ENCODE results near the gene SPANXB1. TPM values are rescaled to one million over a fixed set of nuclear protein-coding genes. Genes with fewer than 3 reads are reported as not detected.
"Not testable (repeated sequence)": the region's sequence is repeated elsewhere in the genome, so short reads cannot be mapped to it uniquely, and the experiment has no call there.

Gene SPANXB1
- total RNA-seq (2014; rRNA removed; shearing (Covaris generic)) (not detected in 2 replicates), total RNA-seq (2022) (not detected in 2 replicates), Bru-seq, nascent RNA (not detected), BruChase-seq, experiment 1, labeled RNA remaining after a 6-hour chase (not detected), BruChase-seq, experiment 2, labeled RNA remaining after a 2-hour chase (not detected)
- long read RNA-seq: 0 reads

GRCh38 chrX:141002568-141002967 is at the start of gene SPANXB1:
Gene SPANXB1, plus strand, starts transcription at chrX:141002594. Its CDS starts 100 bp downstream, at chrX:141002694.
- H3K36me3 ChIP-seq (ENCODE audit: insufficient read depth, low read length); H4K20me1 ChIP-seq (ENCODE audit: insufficient read depth, low read length); H3K4me3 ChIP-seq (ENCODE audit: low read depth, low read length, poor library complexity, severe bottlenecking); H3K4me1 ChIP-seq (ENCODE audit: insufficient read depth, low read length, poor library complexity, severe bottlenecking); H3K9me3 ChIP-seq (ENCODE audit: low read length); POLR2A ChIA-PET; DNase-seq (ENCODE audit: low spot score); H3K9me2 ChIP-seq (ENCODE audit: insufficient read depth, low read length); H3K79me2 ChIP-seq (ENCODE audit: insufficient read depth, low read depth, low read length); H2AFZ ChIP-seq (ENCODE audit: low read length); BruUV-seq (replicated peaks); H3K27ac ChIP-seq (ENCODE audit: low read depth, low read length, poor library complexity, severe bottlenecking); H3K4me2 ChIP-seq (ENCODE audit: low read length); CTCF ChIA-PET (ENCODE audit: unreplicated experiment); intact Hi-C loops (cut with micrococcal nuclease; ENCODE audit: unreplicated experiment): not testable (repeated sequence)

GRCh38 chrX:140967036-140967435 is 35.4 kb upstream of the SPANXB1 start:
- BruUV-seq (replicated peaks): no TSS peak

GRCh38 chrX:140971099-140971795 is 31.1 kb upstream of the SPANXB1 start:
- Histone ChIP-seq H4K20me1 (ENCODE audit: insufficient read depth, low read length) (no peaks in the 10 kb centered on the region), H3K4me2 (ENCODE audit: low read length) (no peak overlapping the region), H3K4me1 (ENCODE audit: insufficient read depth, low read length, poor library complexity, severe bottlenecking) (no peaks in the 10 kb centered on the region), H3K79me2 (ENCODE audit: insufficient read depth, low read depth, low read length) (no peaks in the 10 kb centered on the region), H2AFZ (ENCODE audit: low read length) (no peak overlapping the region), H3K27ac (ENCODE audit: low read depth, low read length, poor library complexity, severe bottlenecking) (no peak overlapping the region), H3K9me3 (ENCODE audit: low read length) (no peaks in the 10 kb centered on the region), H3K9me2 (ENCODE audit: insufficient read depth, low read length) (no peaks in the 10 kb centered on the region), H3K36me3 (ENCODE audit: insufficient read depth, low read length) (no peaks in the 10 kb centered on the region), H3K4me3 (ENCODE audit: low read depth, low read length, poor library complexity, severe bottlenecking) (no peak overlapping the region)
- TF ChIP-seq EZH2phosphoT487 (IDR thresholded peaks at IDR 0.05; ENCODE audit: borderline replicate concordance, low read depth, low read length): no peak
- no peak for DNase-seq (ENCODE audit: low spot score)
- CTCF ChIA-PET (ENCODE audit: unreplicated experiment): no interaction called here
- intact Hi-C loops (cut with micrococcal nuclease; ENCODE audit: unreplicated experiment): no loop called here
- POLR2A ChIA-PET: no interaction called here
- no TSS peak for BruUV-seq (replicated peaks)

More at GRCh38 chrX:140967036-140967435, 35.4 kb upstream of the SPANXB1 start:
- Histone ChIP-seq H3K9me3 (ENCODE audit: low read length) (no peaks in the 10 kb centered on the region), H3K9me2 (ENCODE audit: insufficient read depth, low read length) (no peaks in the 10 kb centered on the region), H3K4me3 (ENCODE audit: low read depth, low read length, poor library complexity, severe bottlenecking) (no peak overlapping the region), H3K36me3 (ENCODE audit: insufficient read depth, low read length) (no peaks in the 10 kb centered on the region), H2AFZ (ENCODE audit: low read length) (no peak overlapping the region), H3K79me2 (ENCODE audit: insufficient read depth, low read depth, low read length) (no peaks in the 10 kb centered on the region), H4K20me1 (ENCODE audit: insufficient read depth, low read length) (no peaks in the 10 kb centered on the region), H3K4me1 (ENCODE audit: insufficient read depth, low read length, poor library complexity, severe bottlenecking) (no peaks in the 10 kb centered on the region), H3K27ac (ENCODE audit: low read depth, low read length, poor library complexity, severe bottlenecking) (no peak overlapping the region), H3K4me2 (ENCODE audit: low read length) (no peak overlapping the region)
- CTCF ChIA-PET (ENCODE audit: unreplicated experiment): no interaction called here
- POLR2A ChIA-PET: no interaction called here
- DNase-seq (ENCODE audit: low spot score): no peak
- no peak for TF ChIP-seq CTCF (conservative IDR thresholded peaks at IDR 0.05; ENCODE audit: low read length)
- no peak for TF ChIP-seq EZH2phosphoT487 (IDR thresholded peaks at IDR 0.05; ENCODE audit: borderline replicate concordance, low read depth, low read length)
- intact Hi-C loops (cut with micrococcal nuclease; ENCODE audit: unreplicated experiment): no loop called here

Measured in OCI-LY7 (cell line).